PC-9 (cell line): Measurements from ENCODE around the gene KDM4C. TPM values are rescaled to one million over a fixed set of nuclear protein-coding genes. Genes with fewer than 3 reads are reported as not detected.

Source experiments
- BruUV-seq: library from RNA; stranded (reverse); fragments of 400-500 nt; replicated peaks from 2 replicates; lab custom pipeline; 2021; lab: Mats Ljungman, UMichigan
- CTCF ChIA-PET: fragments of 300-600 bp; sonication (Branson Sonifier 250); formaldehyde crosslinking; loops from one replicate; lab custom pipeline; 2022; ENCODE audit warnings: antibody characterized with exemption; lab: Charles Lee
- POLR2A ChIA-PET: fragments of 300-600 bp; sonication (Branson Sonifier 250); formaldehyde crosslinking; loops from one replicate; lab custom pipeline; 2022; ENCODE audit warnings: antibody characterized with exemption; ENCODE audit not compliant: unreplicated experiment; lab: Charles Lee
- DNase-seq, 2 experiments: peaks; one replicate each; pipeline versions ENCODE4 v3.0.0 to v3.0.0-alpha.2; 2015 to 2022; ENCODE audit warnings: mixed read lengths in 1 of 2
- H2AFZ ChIP-seq: fragments of 200-600 bp; sonication (generic); 2 replicates; pipeline ENCODE4 v1.8.1; 2017; ENCODE audit warnings: antibody characterized with exemption
- H3F3A ChIP-seq: fragments of 200-600 bp; sonication (generic); 2 replicates; pipeline ENCODE4 v1.8.1; 2017; ENCODE audit warnings: antibody characterized with exemption, mild to moderate bottlenecking, low read depth; ENCODE audit not compliant: insufficient read depth
- H3K27ac ChIP-seq: fragments of 200-600 bp; sonication (generic); 2 replicates; pipeline ENCODE4 v1.6.1; 2016; ENCODE audit warnings: mixed run types
- H3K27me3 ChIP-seq: fragments of 200-600 bp; sonication (generic); 2 replicates; pipeline ENCODE4 v1.6.1; 2016; ENCODE audit warnings: low read depth, mixed run types; ENCODE audit not compliant: insufficient read depth
- H3K36me3 ChIP-seq: fragments of 200-600 bp; sonication (generic); 2 replicates; pipeline ENCODE4 v1.6.1; 2016; ENCODE audit warnings: low read depth, mixed run types
- H3K4me1 ChIP-seq: fragments of 200-600 bp; sonication (generic); replicated peaks from 2 replicates; pipeline ENCODE4 v1.6.1; 2016; ENCODE audit warnings: mixed run types; ENCODE audit not compliant: insufficient read depth
- H3K4me2 ChIP-seq: fragments of 200-600 bp; sonication (generic); 2 replicates; pipeline ENCODE4 v1.6.1; 2017; ENCODE audit warnings: mixed run types
- H3K4me3 ChIP-seq: fragments of 200-600 bp; sonication (generic); 2 replicates; pipeline ENCODE4 v1.6.1; 2016; ENCODE audit warnings: mixed run types
- H3K79me2 ChIP-seq: fragments of 200-600 bp; sonication (generic); 2 replicates; pipeline ENCODE4 v1.6.1; 2017; ENCODE audit warnings: low read depth, mixed run types
- H3K9me2 ChIP-seq: fragments of 200-600 bp; sonication (generic); 2 replicates; pipeline ENCODE4 v1.8.1; 2017; ENCODE audit warnings: mild to moderate bottlenecking; ENCODE audit not compliant: insufficient read depth
- H3K9me3 ChIP-seq: fragments of 200-600 bp; sonication (generic); 2 replicates; pipeline ENCODE4 v1.8.1; 2016; ENCODE audit warnings: low read depth; ENCODE audit not compliant: insufficient read depth
- H4K20me1 ChIP-seq: fragments of 200-600 bp; sonication (generic); 2 replicates; pipeline ENCODE4 v1.8.1; 2017; ENCODE audit not compliant: insufficient read depth
- CTCF ChIP-seq: fragments of 200-600 bp; sonication (generic); conservative IDR thresholded peaks from 2 replicates; pipeline ENCODE4 v1.6.1; 2017; ENCODE audit warnings: mixed run types, antibody characterized with exemption, mild to moderate bottlenecking, moderate library complexity
- EZH2 ChIP-seq: fragments of 200-600 bp; sonication (generic); IDR thresholded peaks from 2 replicates; pipeline ENCODE4 v1.8.0; 2017; ENCODE audit warnings: antibody characterized with exemption, low read depth
- intact Hi-C: fragments of 100-400 bp; cut with micrococcal nuclease; formaldehyde crosslinking; loops from one replicate; pipeline ENCODE4 v1.10.0; 2022; ENCODE audit not compliant: unreplicated experiment
- total RNA-seq: library from RNA; stranded (reverse); gene quantifications from 2 replicates; pipeline ENCODE4 v1.2.3, GENCODE V29; 2021

The KDM4C gene
- total RNA-seq, 1 experiment from 2014 or later, result 12.9 TPM

- Histone ChIP-seq H3K4me3 (no peak overlapping the region), H3K27ac (no peak overlapping the region), H3K4me1 (no peaks in the 10 kb centered on the region), H3F3A (no peaks in the 10 kb centered on the region), H3K36me3 (no peaks in the 10 kb centered on the region), H3K4me2 (no peak overlapping the region), H3K9me3 (no peaks in the 10 kb centered on the region), H3K79me2 (no peaks in the 10 kb centered on the region), H4K20me1 (no peaks in the 10 kb centered on the region), H3K27me3 (no peaks in the 10 kb centered on the region), H2AFZ (no peak overlapping the region), H3K9me2 (no peaks in the 10 kb centered on the region)
- no peak for TF ChIP-seq EZH2
- no peak for TF ChIP-seq CTCF
- DNase-seq, result no peak
- intact Hi-C loops, result no loop called here
- ChIA-PET POLR2A (no interaction called here), CTCF (no interaction called here)
- no TSS peak for BruUV-seq
Observed at GRCh38 chr9:7104625-7105024, 346.9 kb downstream of the KDM4C start.

GRCh38 chr9:7105095-7105494 is 347.3 kb downstream of the KDM4C start:
- intact Hi-C loops, result no loop called here
- ChIA-PET POLR2A (no interaction called here), CTCF (no interaction called here)
- Histone ChIP-seq H3K27ac (no peak overlapping the region), H3K4me2 (no peak overlapping the region), H4K20me1 (no peaks in the 10 kb centered on the region), H3K9me3 (no peaks in the 10 kb centered on the region), H3K4me1 (no peaks in the 10 kb centered on the region), H3K79me2 (no peaks in the 10 kb centered on the region), H3F3A (no peaks in the 10 kb centered on the region), H3K36me3 (no peaks in the 10 kb centered on the region), H3K4me3 (no peak overlapping the region), H3K9me2 (no peaks in the 10 kb centered on the region), H3K27me3 (no peaks in the 10 kb centered on the region), H2AFZ (no peak overlapping the region)
- TF ChIP-seq EZH2 (no peak), CTCF (no peak)
- DNase-seq, result no peak
- BruUV-seq, result no TSS peak

- Histone ChIP-seq H3K36me3 (no peaks in the 10 kb centered on the region), H4K20me1 (no peaks in the 10 kb centered on the region), H3K4me3 (no peak overlapping the region), H3K9me2 (no peaks in the 10 kb centered on the region), H3K79me2 (no peaks in the 10 kb centered on the region), H3K27ac (no peak overlapping the region), H3K4me2 (no peak overlapping the region), H3F3A (no peaks in the 10 kb centered on the region), H2AFZ (no peak overlapping the region), H3K9me3 (no peaks in the 10 kb centered on the region), H3K4me1 (no peaks in the 10 kb centered on the region), H3K27me3 (no peaks in the 10 kb centered on the region)
- intact Hi-C loops, result no loop called here
- TF ChIP-seq CTCF (no peak), EZH2 (no peak)
- no TSS peak for BruUV-seq
- POLR2A ChIA-PET, result no interaction called here
- CTCF ChIA-PET, result no interaction called here
- no peak for DNase-seq
Observed at GRCh38 chr9:7108936-7109335, 351.2 kb downstream of the KDM4C start.
